IMR-90 (cell line): Measurements from ENCODE around the gene ATP5MC3. TPM values are rescaled to one million over a fixed set of nuclear protein-coding genes. Genes with fewer than 3 reads are reported as not detected.

Experiments
- ATAC-seq: fragments of 200-7000 bp; cut with Tn5 transposase; 2 replicates; pipeline ENCODE4 v1.9.1; 2020; ENCODE audit warnings: low read depth, mild to moderate bottlenecking, moderate library complexity
- BruUV-seq: library from RNA; stranded (reverse); fragments of 400-500 nt; replicated peaks from 2 replicates; lab custom pipeline; 2021; lab: Mats Ljungman, UMichigan
- CTCF ChIA-PET: fragments of 300-600 bp; formaldehyde crosslinking; extraction: SDS; loops from one replicate; lab custom pipeline; 2021; ENCODE audit warnings: antibody characterized with exemption; lab: Yijun Ruan, JAX
- POLR2A ChIA-PET: fragments of 300-600 bp; sonication (Branson Sonifier 250); formaldehyde crosslinking; loops from one replicate; lab custom pipeline; 2022; ENCODE audit warnings: antibody characterized with exemption; ENCODE audit not compliant: unreplicated experiment; lab: Charles Lee
- DNase-seq: peaks from one replicate; pipeline ENCODE4 v3.0.0; 2013
- H2AFZ ChIP-seq: replicated peaks from 2 replicates; pipeline ENCODE3; 2013; ENCODE audit warnings: low read length, mild to moderate bottlenecking; ENCODE audit not compliant: poor library complexity
- H2AK5ac ChIP-seq: 2 replicates; pipeline ENCODE4 v1.6.1; 2013; ENCODE audit warnings: low read depth, low read length, inconsistent platforms
- H2AK9ac ChIP-seq: replicated peaks from 2 replicates; pipeline ENCODE3; 2013; ENCODE audit warnings: mild to moderate bottlenecking, low read depth, low read length, moderate library complexity; ENCODE audit not compliant: poor library complexity
- H2BK120ac ChIP-seq: 2 replicates; pipeline ENCODE4 v1.6.1; 2013; ENCODE audit warnings: low read depth, low read length, inconsistent platforms
- H2BK15ac ChIP-seq: 3 replicates; pipeline ENCODE4 v1.6.1; 2013; ENCODE audit warnings: low read depth, low read length, inconsistent platforms
- H2BK20ac ChIP-seq: 2 replicates; pipeline ENCODE4 v1.6.1; 2013; ENCODE audit warnings: low read depth, mild to moderate bottlenecking, inconsistent platforms, low read length, moderate library complexity
- H2BK5ac ChIP-seq: 2 replicates; pipeline ENCODE4 v1.6.1; 2013; ENCODE audit warnings: mild to moderate bottlenecking, low read depth, low read length, inconsistent platforms; ENCODE audit not compliant: poor library complexity, severe bottlenecking
- H3K14ac ChIP-seq: replicated peaks from 2 replicates; pipeline ENCODE4 v1.6.1; 2013; ENCODE audit warnings: low read depth, low read length, inconsistent platforms
- H3K18ac ChIP-seq: 2 replicates; pipeline ENCODE4 v1.6.1; 2013; ENCODE audit warnings: low read depth, low read length, control low read depth
- H3K23ac ChIP-seq: 2 replicates; pipeline ENCODE4 v1.6.1; 2013; ENCODE audit warnings: low read depth, low read length, inconsistent platforms
- H3K27ac ChIP-seq: 2 replicates; pipeline ENCODE4 v1.5.1; 2013; ENCODE audit warnings: mild to moderate bottlenecking, control low read depth, low read length; ENCODE audit not compliant: insufficient read depth
- H3K27me3 ChIP-seq: 2 replicates; pipeline ENCODE4 v1.6.1; 2013; ENCODE audit warnings: low read length; ENCODE audit not compliant: control insufficient read depth, insufficient read depth
- H3K36me3 ChIP-seq: 2 replicates; pipeline ENCODE4 v1.6.1; 2013; ENCODE audit warnings: low read length, mixed read lengths; ENCODE audit not compliant: control insufficient read depth, insufficient read depth
- H3K4ac ChIP-seq: 2 replicates; pipeline ENCODE4 v1.6.1; 2013; ENCODE audit warnings: low read depth, low read length, inconsistent platforms
- H3K4me1 ChIP-seq: 2 replicates; pipeline ENCODE4 v1.6.1; 2013; ENCODE audit warnings: low read length, mixed read lengths; ENCODE audit not compliant: control insufficient read depth, insufficient read depth
- H3K4me2 ChIP-seq: 2 replicates; pipeline ENCODE4 v1.6.1; 2013; ENCODE audit warnings: low read depth, mild to moderate bottlenecking, control low read depth, low read length, moderate library complexity
- H3K4me3 ChIP-seq: 2 replicates; pipeline ENCODE4 v1.5.1; 2013; ENCODE audit warnings: low read depth, mild to moderate bottlenecking, control low read depth, low read length, moderate library complexity; ENCODE audit not compliant: insufficient read depth
- H3K56ac ChIP-seq: 2 replicates; pipeline ENCODE4 v1.6.1; 2013; ENCODE audit warnings: low read length, inconsistent platforms; ENCODE audit not compliant: insufficient read depth; ENCODE audit errors: extremely low read depth
- H3K79me1 ChIP-seq, 2 experiments: 2 replicates each; pipeline ENCODE4 v1.6.1; 2013; ENCODE audit warnings: low read length in 2 of 2, inconsistent platforms in 1 of 2, low read depth in 1 of 2
- H3K9ac ChIP-seq: 2 replicates; pipeline ENCODE4 v1.6.1; 2013; ENCODE audit warnings: low read depth, low read length, control low read depth
- H3K9me1 ChIP-seq: 2 replicates; pipeline ENCODE4 v1.6.1; 2013; ENCODE audit warnings: low read length, inconsistent platforms; ENCODE audit not compliant: insufficient read depth
- H3K9me3 ChIP-seq: 2 replicates; pipeline ENCODE4 v1.6.1; 2013; ENCODE audit warnings: low read length; ENCODE audit not compliant: control insufficient read depth, insufficient read depth
- H4K20me1 ChIP-seq: 2 replicates; pipeline ENCODE4 v1.6.1; 2013; ENCODE audit warnings: low read length, inconsistent platforms; ENCODE audit not compliant: insufficient read depth
- H4K5ac ChIP-seq: 2 replicates; pipeline ENCODE4 v1.6.1; 2013; ENCODE audit warnings: mild to moderate bottlenecking, low read depth, low read length, control low read depth
- H4K8ac ChIP-seq, 2 experiments: 2 replicates each; pipeline ENCODE4 v1.6.1; 2013; ENCODE audit warnings: low read depth in 2 of 2, low read length in 2 of 2, control low read depth in 1 of 2, inconsistent platforms in 1 of 2
- H4K91ac ChIP-seq: 2 replicates; pipeline ENCODE4 v1.6.1; 2013; ENCODE audit warnings: low read depth, low read length, inconsistent platforms; ENCODE audit not compliant: insufficient read depth
- CEBPB ChIP-seq: IDR thresholded peaks from 2 replicates; pipeline ENCODE4 v1.6.1; 2012; ENCODE audit warnings: low read depth, low read length, improper control_type of control experiment
- MAFK ChIP-seq: IDR thresholded peaks from 2 replicates; pipeline ENCODE4 v1.6.1; 2012; ENCODE audit warnings: low read depth, low read length, improper control_type of control experiment
- MAZ ChIP-seq: IDR thresholded peaks from 2 replicates; pipeline ENCODE4 v1.6.1; 2012; ENCODE audit warnings: low read depth, mild to moderate bottlenecking, low read length, improper control_type of control experiment, moderate library complexity, borderline replicate concordance
- NFE2L2 ChIP-seq: fragments of 150-350 bp; IDR thresholded peaks from 2 replicates; pipeline ENCODE4 v1.6.1; 2016; ENCODE audit warnings: low read depth, mild to moderate bottlenecking, low read length
- POLR2A ChIP-seq: IDR thresholded peaks from 2 replicates; pipeline ENCODE4 v1.6.1; 2012; ENCODE audit warnings: mild to moderate bottlenecking, low read depth, low read length
- RAD21 ChIP-seq: IDR thresholded peaks from 2 replicates; pipeline ENCODE4 v1.6.1; 2012; ENCODE audit warnings: low read length, improper control_type of control experiment
- RCOR1 ChIP-seq: IDR thresholded peaks from 2 replicates; pipeline ENCODE4 v1.6.1; 2012; ENCODE audit warnings: mild to moderate bottlenecking, low read length, improper control_type of control experiment; ENCODE audit not compliant: insufficient replicate concordance
- SMC3 ChIP-seq: fragments of 150-350 bp; IDR thresholded peaks from 2 replicates; pipeline ENCODE4 v1.6.1; 2016; ENCODE audit warnings: low read depth, mild to moderate bottlenecking, antibody characterized with exemption, low read length, moderate library complexity
- WGBS, 2 experiments: methylation state at CpG; one replicate each; pipeline versions ENCODE4 v1.1.5 to v1.1.7; 2013; ENCODE audit warnings: missing lambda C conversion rate in 2 of 2; ENCODE audit not compliant: insufficient read length in 1 of 2; ENCODE audit errors: extremely low coverage in 2 of 2; 5-methylcytosine and 5-hydroxymethylcytosine counted together
- dilution Hi-C: fragments of 300-500 bp; cut with HindIII; formaldehyde crosslinking; loops from one replicate; pipeline ENCODE4 v1.14.3; 2018; ENCODE audit warnings: low sequenced_read_pairs; ENCODE audit not compliant: unreplicated experiment
- in situ Hi-C: fragments of 300-500 bp; cut with MboI; formaldehyde crosslinking; loops from 3 replicates; pipeline ENCODE4 v1.14.3; 2019; ENCODE audit warnings: low sequenced_read_pairs, inconsistent platforms, mixed read lengths
- intact Hi-C: fragments of 100-400 bp; cut with micrococcal nuclease; formaldehyde crosslinking; loops from 2 replicates; pipeline ENCODE4 v1.10.0; 2022
- polyA plus RNA-seq, 3 experiments: library from polyadenylated mRNA; depleted of rRNA; stranded (reverse); fragments of >200 nt; gene quantifications; 2 replicates each; pipeline ENCODE4 v1.2.3, GENCODE V29; 2012; ENCODE audit warnings: low replicate concordance in 1 of 3
- total RNA-seq: library from RNA; depleted of rRNA; stranded (reverse); fragments of >200 nt; gene quantifications from 2 replicates; pipeline ENCODE4 v1.2.3, GENCODE V29; 2012
- TF ChIP-seq, protein P1 (sequence below): fragments of 150-350 bp; IDR thresholded peaks from 2 replicates; pipeline ENCODE4 v1.6.1; 2017; ENCODE audit warnings: mild to moderate bottlenecking, antibody characterized with exemption, low read length, low read depth
- TF ChIP-seq, protein P2 (sequence below): fragments of 150-350 bp; IDR thresholded peaks from 2 replicates; pipeline ENCODE4 v1.6.1; 2016; ENCODE audit warnings: low read depth, mild to moderate bottlenecking, low read length, moderate library complexity, borderline replicate concordance

ATP5MC3 gene
- total and polyA plus RNA-seq, 2 of the 4 experiments (the other 2 are of a cell fraction): 167 to 365 TPM

DNA sequence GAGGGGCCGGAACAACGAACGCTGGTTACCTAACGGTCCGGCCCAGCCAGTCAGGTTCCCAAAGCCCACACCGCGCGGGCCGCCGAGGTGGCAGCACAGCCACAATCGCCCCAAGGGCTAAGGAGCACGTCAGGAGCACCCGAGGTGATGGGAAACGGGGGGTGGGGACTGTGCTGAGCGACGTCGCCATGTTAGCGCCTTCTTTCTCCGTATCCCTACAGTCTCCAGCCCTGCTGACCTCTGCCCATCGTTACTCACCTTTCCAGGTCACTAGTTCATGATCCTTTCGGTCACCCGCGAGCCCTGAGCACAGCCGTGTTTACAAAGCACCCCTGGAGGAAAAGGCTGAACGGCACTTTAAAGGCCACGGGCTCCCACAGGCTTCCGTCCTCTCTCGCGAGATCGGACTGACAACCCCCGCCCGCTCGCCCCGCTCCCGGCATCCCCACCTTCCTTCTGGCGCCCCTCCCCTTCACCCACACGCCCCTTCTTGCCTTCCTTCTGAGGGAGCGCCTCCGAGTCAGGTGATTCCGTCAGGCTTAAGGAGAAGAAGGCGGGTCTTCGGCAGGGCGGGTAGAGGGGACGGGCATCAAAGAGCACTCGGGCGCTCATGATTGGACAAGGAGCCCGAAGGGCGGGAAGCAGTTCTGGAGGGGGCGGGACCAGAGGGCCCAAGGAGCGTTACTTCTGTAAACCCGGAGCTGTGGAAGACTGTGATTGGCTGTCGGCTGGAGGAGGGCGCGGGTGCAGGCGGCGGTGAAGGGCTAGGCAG lies 13.5 kb downstream of the ATP5MC3 start, which contains the start of gene ATF2 (continued):
- TF ChIP-seq RCOR1: no peak
- no peak for TF ChIP-seq NFE2L2

DNA sequence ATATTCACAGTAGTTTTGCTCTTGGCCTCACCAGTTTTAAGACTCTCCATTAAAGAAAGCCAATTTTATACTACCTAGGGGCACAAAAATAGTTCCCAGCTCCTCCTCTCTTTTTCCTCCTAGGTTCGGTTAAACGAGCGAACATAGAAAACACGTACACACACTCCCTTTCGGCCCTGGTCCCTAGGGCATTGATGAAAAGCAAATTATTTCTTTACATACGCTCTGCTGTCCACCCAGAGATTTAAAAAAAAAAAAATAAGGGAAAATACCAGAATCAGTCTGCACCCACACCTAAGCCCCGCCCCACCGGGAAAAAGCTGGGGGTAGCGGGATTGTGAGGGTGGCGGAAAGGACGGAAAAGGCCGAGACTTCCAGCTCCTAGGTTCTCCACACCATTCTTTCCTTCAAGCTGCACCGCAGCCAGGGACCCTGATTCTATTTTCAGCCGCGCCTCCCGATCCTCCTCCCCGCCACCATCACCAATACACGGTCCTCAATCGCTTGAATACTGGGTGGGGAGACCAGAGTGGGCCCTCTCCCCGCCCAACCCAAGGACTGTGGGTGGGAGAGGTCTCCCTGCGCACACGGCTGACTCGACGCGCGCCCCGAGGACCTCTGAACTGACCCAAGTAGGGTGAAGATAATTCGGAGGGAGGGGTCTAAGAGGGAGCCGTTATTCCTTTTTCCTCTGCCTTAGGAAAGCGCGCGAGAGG lies 14.3 kb downstream of the ATP5MC3 start:
- Histone ChIP-seq H3K4ac (peak overlapping the region; percentile 100), H3K27me3 (no peaks in the 10 kb centered on the region), H3K4me2 (peak overlapping the region; percentile 93), H4K8ac (peak overlapping the region; percentile 90 to 99), H3K14ac (peak overlapping the region; percentile 100), H3K23ac (peak overlapping the region; percentile 99; the same call in 1 of the 2 replicates), H3K4me1 (no peaks in the 10 kb centered on the region), H2AFZ (peak overlapping the region; percentile 99), H2BK15ac (peak overlapping the region; percentile 43; the same call in 1 of the 3 replicates), H3K18ac (peak overlapping the region; percentile 53), H3K56ac (peak overlapping the region; percentile 98), H3K9ac (peak overlapping the region; percentile 99), H4K5ac (peak overlapping the region; percentile 94), H3K9me3 (no peaks in the 10 kb centered on the region), H2BK120ac (peak overlapping the region; percentile 93), H4K20me1 (peaks cover 19% of the 10 kb centered on the region), H4K91ac (peak overlapping the region; percentile 77), H2BK5ac (peak overlapping the region; percentile 89), H3K79me1 (peaks cover 0 to 15% of the 10 kb centered on the region in 2 experiments; a peak in 2 of 4 replicates), H3K9me1 (no peaks in the 10 kb centered on the region; the same call in 1 of the 2 replicates), H3K4me3 (peak overlapping the region; percentile 81), H2AK9ac (peak overlapping the region; percentile 99), H2AK5ac (peak overlapping the region; percentile 98), H2BK20ac (no peak overlapping the region), H3K27ac (peak overlapping the region; percentile 95), H3K36me3 (peaks cover 2% of the 10 kb centered on the region; the same call in 1 of the 2 replicates)
- WGBS, 2 experiments: 0% methylated on average over 3 of the region's 32 CpGs; no CpG with 5 or more reads in 1 of the 2 experiments
- in situ Hi-C loops: no loop called here
- DNase-seq (no peak), ATAC-seq (peak; percentile 6)
- intact Hi-C loops: no loop called here
- CTCF ChIA-PET: interaction anchor here (0.6 to 1.4 kb wide), 5 partner anchors 13 to 478 kb away, joined by 3 to 6 read pairs (median 4); no protein-coding TSS in a partner anchor
- TF ChIP-seq, protein P1, sequence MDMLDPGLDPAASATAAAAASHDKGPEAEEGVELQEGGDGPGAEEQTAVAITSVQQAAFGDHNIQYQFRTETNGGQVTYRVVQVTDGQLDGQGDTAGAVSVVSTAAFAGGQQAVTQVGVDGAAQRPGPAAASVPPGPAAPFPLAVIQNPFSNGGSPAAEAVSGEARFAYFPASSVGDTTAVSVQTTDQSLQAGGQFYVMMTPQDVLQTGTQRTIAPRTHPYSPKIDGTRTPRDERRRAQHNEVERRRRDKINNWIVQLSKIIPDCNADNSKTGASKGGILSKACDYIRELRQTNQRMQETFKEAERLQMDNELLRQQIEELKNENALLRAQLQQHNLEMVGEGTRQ: no peak
- TF ChIP-seq SMC3 (no peak), POLR2A (no peak), NFE2L2 (no peak), CEBPB (no peak), MAZ (0 out of 2 replicates have a peak, but pooled peaks have one; percentile 51), MAFK (no peak), RAD21 (no peak)
- TF ChIP-seq, protein P2, sequence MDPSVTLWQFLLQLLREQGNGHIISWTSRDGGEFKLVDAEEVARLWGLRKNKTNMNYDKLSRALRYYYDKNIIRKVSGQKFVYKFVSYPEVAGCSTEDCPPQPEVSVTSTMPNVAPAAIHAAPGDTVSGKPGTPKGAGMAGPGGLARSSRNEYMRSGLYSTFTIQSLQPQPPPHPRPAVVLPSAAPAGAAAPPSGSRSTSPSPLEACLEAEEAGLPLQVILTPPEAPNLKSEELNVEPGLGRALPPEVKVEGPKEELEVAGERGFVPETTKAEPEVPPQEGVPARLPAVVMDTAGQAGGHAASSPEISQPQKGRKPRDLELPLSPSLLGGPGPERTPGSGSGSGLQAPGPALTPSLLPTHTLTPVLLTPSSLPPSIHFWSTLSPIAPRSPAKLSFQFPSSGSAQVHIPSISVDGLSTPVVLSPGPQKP: no peak
- no TSS peak for BruUV-seq
- dilution Hi-C loops: no loop called here
- POLR2A ChIA-PET: interaction anchor here (0.6 kb wide), 1 partner anchor 9 kb away, joined by 5 read pairs; no protein-coding TSS in a partner anchor
